ENCODE results near the gene GARNL3.

- TF ChIP-seq CTCF (IDR thresholded peaks at IDR 0.05) (no peak), POLR2A (IDR thresholded peaks at IDR 0.05) (no peak), POLR2AphosphoS5 (IDR thresholded peaks at IDR 0.05) (no peak)
Measured at GRCh38 chr9:127229691-127230417, 34.7 kb upstream of the GARNL3 start.
